Keratinocyte (primary cell): ENCODE data around the gene SFXN1.
A peak's percentile ranks its signal among the peaks of the same experiment; 100 is the strongest.

Experiments
- CTCF ChIP-seq, 3 experiments: IDR thresholded peaks in 1 of 3; conservative IDR thresholded peaks in 1 of 3; optimal IDR thresholded peaks in 1 of 3; 2 replicates in 2 of 3; 3 replicates in 1 of 3; pipeline versions ENCODE3 to v1.5.1; 2011; ENCODE audit warnings: low read length in 3 of 3, mild to moderate bottlenecking in 3 of 3, moderate library complexity in 2 of 3, control low read depth in 1 of 3, inconsistent platforms in 1 of 3; ENCODE audit not compliant: insufficient read depth in 2 of 3; ENCODE audit errors: extremely low read depth in 1 of 3
- EZH2 ChIP-seq: IDR thresholded peaks from one replicate; pipeline ENCODE4 v1.6.1; 2012; ENCODE audit warnings: inconsistent platforms, mild to moderate bottlenecking, low read length, moderate library complexity

DNA sequence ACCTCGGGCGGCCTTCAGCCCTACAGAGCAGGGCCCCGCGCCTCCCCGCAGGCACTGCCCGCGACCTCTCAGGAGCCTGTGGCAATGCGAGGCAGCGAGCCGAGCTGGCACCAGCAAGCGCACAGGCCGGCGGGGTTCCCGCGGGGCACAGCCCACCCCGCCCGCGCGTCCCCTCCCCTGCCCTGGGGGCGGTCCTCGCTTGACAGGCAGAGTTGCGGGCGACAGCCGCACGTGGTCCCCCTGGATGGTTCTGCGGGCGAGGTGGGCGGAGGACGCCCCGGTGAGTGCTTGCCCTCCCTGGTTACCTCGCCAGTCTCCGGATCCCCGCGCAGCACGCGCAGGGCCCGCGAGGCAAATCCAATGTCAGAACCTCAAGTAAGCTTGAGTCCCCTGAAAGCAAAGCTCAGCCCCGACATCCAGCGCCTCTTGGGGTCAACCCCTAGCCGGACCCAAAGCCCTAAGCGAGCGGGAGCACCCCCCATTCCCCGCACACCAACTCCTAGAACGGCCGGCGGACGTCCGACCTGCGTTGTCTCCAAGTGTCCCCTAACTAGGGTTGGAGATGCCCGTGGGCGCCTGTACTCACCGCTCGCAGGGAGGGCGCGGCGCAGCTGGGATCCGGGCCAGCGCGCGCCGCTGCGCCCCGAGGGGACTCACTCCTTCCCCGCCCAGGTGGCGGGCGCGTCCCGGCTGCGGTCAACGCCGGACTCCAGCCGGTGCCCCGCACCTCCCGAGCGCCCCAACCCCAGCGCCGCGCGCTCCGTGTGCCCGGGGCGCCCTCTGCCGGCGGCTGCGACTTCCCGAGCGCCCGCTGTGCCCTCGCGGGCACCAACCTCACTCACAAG is 34.1 kb upstream of the SFXN1 start, which contains the start of gene DRD1:
- peak; percentile 43 to 77 (median 69) for TF ChIP-seq CTCF (optimal IDR thresholded peaks at IDR 0.05 in 1 of 3, IDR thresholded peaks at IDR 0.05 in 1 of 3, conservative IDR thresholded peaks at IDR 0.05 in 1 of 3; ENCODE audit: extremely low read depth in 1 of 3, insufficient read depth in 2 of 3, low read length in 3 of 3)
- TF ChIP-seq EZH2, result peak; percentile 19
